ENCODE measurements around the gene LCLAT1. TPM values are rescaled to one million over a fixed set of nuclear protein-coding genes. Genes with fewer than 3 reads are reported as not detected.
A peak's percentile ranks its signal among the peaks of the same experiment; 100 is the strongest.

The LCLAT1 gene
- polyA plus RNA-seq, 2 of the 4 experiments (the other 2 are of a cell fraction): 19.5 to 71.0 TPM

- FAIRE-seq: no peak
- POLR2A ChIA-PET: interaction anchor here (0.6 to 1.4 kb wide), 2 partner anchors 9 to 26 kb away, joined by 5 to 10 read pairs; partner anchors contain the start of gene LCLAT1
- TF ChIP-seq HOXB5 (CRISPR knock-in tag; IDR thresholded peaks at IDR 0.05) (no peak), POLR2AphosphoS2 (conservative IDR thresholded peaks at IDR 0.05; ENCODE audit: low read length) (no peak), RAD21 (conservative IDR thresholded peaks at IDR 0.05 in 1 of 2, IDR thresholded peaks at IDR 0.05 in 1 of 2) (no peak), HEYL (CRISPR knock-in tag; IDR thresholded peaks at IDR 0.05) (no peak), USF2 (IDR thresholded peaks at IDR 0.05) (no peak), EHMT2 (IDR thresholded peaks at IDR 0.05; ENCODE audit: low read depth) (no peak)
- TF ChIP-seq, protein P1, sequence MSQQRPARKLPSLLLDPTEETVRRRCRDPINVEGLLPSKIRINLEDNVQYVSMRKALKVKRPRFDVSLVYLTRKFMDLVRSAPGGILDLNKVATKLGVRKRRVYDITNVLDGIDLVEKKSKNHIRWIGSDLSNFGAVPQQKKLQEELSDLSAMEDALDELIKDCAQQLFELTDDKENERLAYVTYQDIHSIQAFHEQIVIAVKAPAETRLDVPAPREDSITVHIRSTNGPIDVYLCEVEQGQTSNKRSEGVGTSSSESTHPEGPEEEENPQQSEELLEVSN (IDR thresholded peaks at IDR 0.05; ENCODE audit: borderline replicate concordance, low read depth): no peak
- DNase-seq (ENCODE audit: low read depth in 1 of 2, low spot score in 1 of 2): no peak
- peak overlapping the region; percentile 33; the same call in 2 of the 3 replicates for H3K4me2 ChIP-seq
- CTCF ChIA-PET: interaction anchor here (0.6 to 1.6 kb wide), 5 partner anchors 47 to 404 kb away, joined by 3 to 4 read pairs (median 3); no protein-coding TSS in a partner anchor
- H3K4me3 ChIP-seq: no peak overlapping the region
- H3K27ac ChIP-seq: peak overlapping the region; percentile 55 to 62; a peak in 5 of 6 replicates
- no peak for ATAC-seq
- 57% methylated on average over 3 of the region's 3 CpGs for WGBS (ENCODE audit: missing lambda C conversion rate)
- peaks cover 22% of the 10 kb centered on the region for H3K4me1 ChIP-seq
- H3K9me3 ChIP-seq: no peaks in the 10 kb centered on the region
Observed at GRCh38 chr2:30421026-30421603, 25.9 kb upstream of the LCLAT1 start.

DNA sequence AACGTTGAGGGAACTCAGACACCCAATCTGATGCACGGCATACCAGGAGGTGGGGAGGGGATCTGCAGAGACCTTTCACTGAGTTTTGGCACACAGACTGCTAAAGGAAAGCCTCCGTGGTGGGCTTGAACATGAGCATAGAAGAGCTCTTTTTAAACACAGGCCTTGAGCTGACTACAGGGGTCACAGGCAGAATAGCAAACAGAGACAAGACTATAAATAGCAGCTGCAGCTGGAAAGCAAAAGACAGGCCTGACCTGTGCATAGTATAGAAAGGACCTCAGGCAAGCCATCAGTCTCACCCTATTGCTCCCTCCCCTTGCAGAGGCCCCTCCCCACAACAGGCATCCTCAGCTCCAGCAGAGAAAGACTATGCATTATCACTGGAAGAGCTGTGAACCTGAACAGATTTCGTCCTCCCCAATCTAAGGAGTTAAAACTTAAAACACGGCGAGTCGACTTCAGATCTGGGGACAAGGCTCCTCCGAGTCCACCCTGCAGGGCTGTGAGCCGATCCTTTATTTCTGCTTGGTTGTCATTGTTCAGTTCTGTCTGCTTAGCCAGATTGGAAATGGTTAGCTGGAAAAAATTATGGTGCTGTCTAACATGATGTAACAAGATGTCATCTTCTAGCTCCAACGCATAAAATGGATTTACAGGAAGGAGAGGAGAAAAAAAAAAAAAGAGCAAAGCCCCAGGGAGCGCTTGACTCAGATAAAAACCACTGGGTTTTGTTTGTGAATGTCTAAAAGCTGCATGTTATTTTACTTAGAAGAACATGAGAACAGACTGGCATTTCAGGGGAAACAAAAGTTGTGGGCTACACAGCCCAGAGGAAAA lies 25.2 kb upstream of the LCLAT1 start:
- ChIA-PET CTCF (interaction anchor here (0.6 to 1.6 kb wide), 6 partner anchors 10 to 403 kb away, joined by 3 to 5 read pairs (median 4); no protein-coding TSS in a partner anchor), POLR2A (interaction anchor here (0.6 to 2.0 kb wide), 4 partner anchors 25 to 257 kb away, joined by 3 to 14 read pairs (median 4); partner anchors contain the start of genes LBH and LCLAT1)
- WGBS (ENCODE audit: missing lambda C conversion rate): 76% methylated on average over 11 of the region's 11 CpGs
- Histone ChIP-seq H3K4me2 (peak overlapping the region; percentile 33), H3K4me3 (no peak overlapping the region), H3K4me1 (peaks cover 22% of the 10 kb centered on the region), H3K9me3 (no peaks in the 10 kb centered on the region), H3K27ac (peak overlapping the region; percentile 55 to 62; a peak in 5 of 6 replicates)
- FAIRE-seq (no peak), DNase-seq (ENCODE audit: low read depth in 1 of 2, low spot score in 1 of 2) (no peak), ATAC-seq (peak; percentile 59 to 75)
- TF ChIP-seq BHLHE40 (IDR thresholded peaks at IDR 0.05; ENCODE audit: low read depth, low read length) (no peak), EHMT2 (IDR thresholded peaks at IDR 0.05; ENCODE audit: low read depth) (no peak), MAFK (IDR thresholded peaks at IDR 0.05; ENCODE audit: partially characterized antibody) (no peak), HES2 (IDR thresholded peaks at IDR 0.05) (no peak), CHD2 (IDR thresholded peaks at IDR 0.05; ENCODE audit: low read length, partially characterized antibody) (no peak), RCOR1 (IDR thresholded peaks at IDR 0.05; ENCODE audit: low read depth, low read length) (no peak), ESRRA (IDR thresholded peaks at IDR 0.05; ENCODE audit: borderline replicate concordance, low read length) (no peak)
- TF ChIP-seq, protein P1 (IDR thresholded peaks at IDR 0.05; ENCODE audit: borderline replicate concordance, low read depth): no peak
- TF ChIP-seq, protein P2, sequence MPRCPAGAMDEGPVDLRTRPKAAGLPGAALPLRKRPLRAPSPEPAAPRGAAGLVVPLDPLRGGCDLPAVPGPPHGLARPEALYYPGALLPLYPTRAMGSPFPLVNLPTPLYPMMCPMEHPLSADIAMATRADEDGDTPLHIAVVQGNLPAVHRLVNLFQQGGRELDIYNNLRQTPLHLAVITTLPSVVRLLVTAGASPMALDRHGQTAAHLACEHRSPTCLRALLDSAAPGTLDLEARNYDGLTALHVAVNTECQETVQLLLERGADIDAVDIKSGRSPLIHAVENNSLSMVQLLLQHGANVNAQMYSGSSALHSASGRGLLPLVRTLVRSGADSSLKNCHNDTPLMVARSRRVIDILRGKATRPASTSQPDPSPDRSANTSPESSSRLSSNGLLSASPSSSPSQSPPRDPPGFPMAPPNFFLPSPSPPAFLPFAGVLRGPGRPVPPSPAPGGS (IDR thresholded peaks at IDR 0.05): no peak
